Iris pigment epithelial cell (primary cell): ENCODE measurements around the gene VPS52.
"Not testable (repeated sequence)": the region's sequence is repeated elsewhere in the genome, so short reads cannot be mapped to it uniquely, and the experiment has no call there.

ENCODE experiments used
- DNase-seq: peaks from one replicate; pipeline ENCODE4 v3.0.0-alpha.2; 2011; ENCODE audit warnings: low read depth

Gene VPS52

GRCh38 chr6:33301877-33302276, 30.2 kb upstream of the VPS52 start:
- no peak for DNase-seq

- peak; percentile 93 for DNase-seq
Measured at GRCh38 chr6:33299237-33299944, 27.7 kb upstream of the VPS52 start.

- peak; percentile 53 for DNase-seq
Measured at GRCh38 chr6:33298773-33299236, 27.1 kb upstream of the VPS52 start, which contains the start of gene RGL2. TSS of gene RGL2 (minus strand) at chr6:33298942. CDS start at chr6:33298610, 332 bp downstream.

GRCh38 chr6:33297956-33298772, 26.5 kb upstream of the VPS52 start:
- peak; percentile 81 for DNase-seq

- DNase-seq = no peak
Measured at GRCh38 chr6:33297406-33297955, 25.8 kb upstream of the VPS52 start.

GRCh38 chr6:33296797-33297405, 25.2 kb upstream of the VPS52 start:
- no peak for DNase-seq

GRCh38 chr6:33295621-33296369, 24.1 kb upstream of the VPS52 start:
- no peak for DNase-seq

GRCh38 chr6:33294086-33294823, 22.6 kb upstream of the VPS52 start:
- DNase-seq = no peak

GRCh38 chr6:33292996-33293682, 21.5 kb upstream of the VPS52 start:
- DNase-seq = no peak

GRCh38 chr6:33290459-33290858, 18.8 kb upstream of the VPS52 start:
- DNase-seq = no peak

- no peak for DNase-seq
Measured at GRCh38 chr6:33289784-33290315, 18.2 kb upstream of the VPS52 start.

GRCh38 chr6:33288921-33289783, 17.5 kb upstream of the VPS52 start, which contains the start of the genes PFDN6 and WDR46:
TSS of gene PFDN6 (plus strand) at chr6:33289601. CDS start at chr6:33289857, 256 bp downstream.
TSS of gene WDR46 (minus strand) at chr6:33289239. CDS start at chr6:33289170, 69 bp downstream.
- peak; percentile 95 for DNase-seq

- DNase-seq = no peak
Measured at GRCh38 chr6:33288141-33288920, 16.7 kb upstream of the VPS52 start.

GRCh38 chr6:33286946-33287914, 15.6 kb upstream of the VPS52 start:
- no peak for DNase-seq

GRCh38 chr6:33285214-33285613, 13.5 kb upstream of the VPS52 start:
- not testable (repeated sequence) for DNase-seq

GRCh38 chr6:33280539-33280938, 8.9 kb upstream of the VPS52 start:
- no peak for DNase-seq
